Brain microvascular endothelial cell (primary cell): ENCODE data around the gene MEF2C.

Source experiments
- DNase-seq: peaks from one replicate; pipeline ENCODE4 v3.0.0-alpha.2; 2020
- H3K27ac ChIP-seq: fragments of 250-450 bp; sonication (Bioruptor Pico); 2 replicates; pipeline ENCODE4 v1.5.1; 2020; ENCODE audit warnings: mild to moderate bottlenecking, moderate library complexity
- H3K27me3 ChIP-seq: fragments of 250-450 bp; sonication (Bioruptor Pico); replicated peaks from 2 replicates; pipeline ENCODE4 v1.5.1; 2020; ENCODE audit warnings: mild to moderate bottlenecking
- H3K36me3 ChIP-seq: fragments of 250-450 bp; sonication (Bioruptor Pico); replicated peaks from 2 replicates; pipeline ENCODE4 v1.5.1; 2020; ENCODE audit warnings: mild to moderate bottlenecking
- H3K4me3 ChIP-seq: 2 replicates; pipeline ENCODE4 v1.5.1; 2011; ENCODE audit warnings: low read depth, mild to moderate bottlenecking, control low read depth, low read length, moderate library complexity
- CTCF ChIP-seq: IDR thresholded peaks from 2 replicates; pipeline ENCODE4 v1.5.1; 2011; ENCODE audit warnings: low read depth, mild to moderate bottlenecking, moderate library complexity, low read length, control low read depth, inconsistent platforms; ENCODE audit errors: missing control alignments
- in situ Hi-C: cut with HindIII; loops from 2 replicates; pipeline ENCODE4 v1.10.0; 2017; ENCODE audit warnings: low sequenced_read_pairs, low pct_ligation_motif_present

Gene MEF2C

GRCh38 chr5:88780736-88781135 is 102.2 kb downstream of the MEF2C start:
- Histone ChIP-seq H3K4me3 (no peak overlapping the region), H3K27me3 (no peaks in the 10 kb centered on the region), H3K36me3 (no peaks in the 10 kb centered on the region), H3K27ac (no peak overlapping the region)
- TF ChIP-seq CTCF = no peak
- DNase-seq = no peak
- in situ Hi-C loops = no loop called here

GRCh38 chr5:88778736-88779135 is 104.2 kb downstream of the MEF2C start:
- no peak for TF ChIP-seq CTCF
- Histone ChIP-seq H3K27me3 (no peaks in the 10 kb centered on the region), H3K27ac (peak overlapping the region; percentile 25), H3K4me3 (no peak overlapping the region), H3K36me3 (no peaks in the 10 kb centered on the region)
- in situ Hi-C loops = no loop called here
- DNase-seq = peak; percentile 45

GRCh38 chr5:88776692-88777091 is 106.3 kb downstream of the MEF2C start:
- Histone ChIP-seq H3K27ac (no peak overlapping the region), H3K4me3 (no peak overlapping the region), H3K27me3 (no peaks in the 10 kb centered on the region), H3K36me3 (no peaks in the 10 kb centered on the region)
- no peak for DNase-seq
- TF ChIP-seq CTCF = no peak
- in situ Hi-C loops = no loop called here

GRCh38 chr5:88772831-88773230 is 110.2 kb downstream of the MEF2C start:
- Histone ChIP-seq H3K36me3 (no peaks in the 10 kb centered on the region), H3K4me3 (no peak overlapping the region), H3K27me3 (no peaks in the 10 kb centered on the region), H3K27ac (no peak overlapping the region)
- DNase-seq = no peak
- in situ Hi-C loops = no loop called here
- TF ChIP-seq CTCF = no peak

GRCh38 chr5:88772047-88772446 is 110.9 kb downstream of the MEF2C start:
- no peaks in the 10 kb centered on the region for H3K36me3 ChIP-seq
- no peak overlapping the region for H3K27ac ChIP-seq
- no peak for TF ChIP-seq CTCF
- in situ Hi-C loops = no loop called here
- no peaks in the 10 kb centered on the region for H3K27me3 ChIP-seq
- no peak for DNase-seq
- no peak overlapping the region for H3K4me3 ChIP-seq

GRCh38 chr5:88770276-88771257 is 112.4 kb downstream of the MEF2C start:
- Histone ChIP-seq H3K4me3 (no peak overlapping the region), H3K27me3 (no peaks in the 10 kb centered on the region), H3K27ac (peak overlapping the region; percentile 80), H3K36me3 (no peaks in the 10 kb centered on the region)
- in situ Hi-C loops = no loop called here
- no peak for TF ChIP-seq CTCF
- peak; percentile 64 for DNase-seq
